HG03097 (cell line): ENCODE measurements around the gene PDZD7.

Experiments
- ATAC-seq: cut with Tn5 transposase; IDR thresholded peaks from one replicate; pipeline ENCODE4 v1.9.1; 2021; ENCODE audit not compliant: unreplicated experiment, low FRiP score

PDZD7 gene

GRCh38 chr10:100969187-100970075 is 61.5 kb downstream of the PDZD7 start, which contains the start of gene SEMA4G:
SEMA4G (plus strand) TSS chr10:100969504; CDS start chr10:100972913, 3,409 bp downstream.
- no peak for ATAC-seq

GRCh38 chr10:100968863-100969186 is 62.1 kb downstream of the PDZD7 start:
- no peak for ATAC-seq

- no peak for ATAC-seq
These were observed 62.7 kb downstream of the PDZD7 start for GRCh38 chr10:100968062-100968736.

GRCh38 chr10:100967332-100967731 is 63.6 kb downstream of the PDZD7 start:
- ATAC-seq, result no peak

GRCh38 chr10:100966887-100967286 is 64.0 kb downstream of the PDZD7 start:
- no peak for ATAC-seq

- ATAC-seq, result no peak
These were observed 65.1 kb downstream of the PDZD7 start for GRCh38 chr10:100965820-100966219.

GRCh38 chr10:100963826-100964225 is 67.1 kb downstream of the PDZD7 start:
- ATAC-seq, result no peak

GRCh38 chr10:100962351-100963080 is 68.4 kb downstream of the PDZD7 start:
- no peak for ATAC-seq

- ATAC-seq, result no peak
These were observed 70.7 kb downstream of the PDZD7 start for GRCh38 chr10:100960251-100960650.
